BJ (cell line): ENCODE data around the gene OVAAL. TPM values are rescaled to one million over a fixed set of nuclear protein-coding genes. Genes with fewer than 3 reads are reported as not detected.

Experiments used
- CTCF ChIA-PET: fragments of 350-600 bp; formaldehyde crosslinking; extraction: SDS; loops from one replicate; lab custom pipeline; 2021; ENCODE audit warnings: antibody characterized with exemption, inconsistent platforms; lab: Yijun Ruan, JAX
- POLR2A ChIA-PET: fragments of 300-600 bp; sonication (Branson Sonifier 250); formaldehyde crosslinking; extraction: SDS; loops from one replicate; lab custom pipeline; 2021; ENCODE audit warnings: antibody characterized with exemption; lab: Charles Lee
- DNase-seq: peaks from one replicate; pipeline ENCODE4 v3.0.0-alpha.2; 2011; ENCODE audit warnings: low read depth
- H3K27me3 ChIP-seq: 2 replicates; pipeline ENCODE4 v1.6.0; 2011; ENCODE audit warnings: low read length; ENCODE audit not compliant: control insufficient read depth, insufficient read depth
- H3K36me3 ChIP-seq: 2 replicates; pipeline ENCODE4 v1.5.1; 2011; ENCODE audit warnings: low read length; ENCODE audit not compliant: control insufficient read depth, insufficient read depth
- H3K4me3 ChIP-seq: 2 replicates; pipeline ENCODE4 v1.5.1; 2011; ENCODE audit warnings: low read depth, mild to moderate bottlenecking, control low read depth, low read length
- polyA plus RNA-seq: library from polyadenylated mRNA; depleted of rRNA; stranded (reverse); fragments of >200 nt; gene quantifications from 2 replicates; pipeline ENCODE4 v1.2.3, GENCODE V29; 2011
- TF ChIP-seq, protein P1 (sequence below): IDR thresholded peaks from 2 replicates; pipeline ENCODE4 v1.5.1; 2011; ENCODE audit warnings: low read depth, mild to moderate bottlenecking, control low read depth, inconsistent platforms, low read length, moderate library complexity; ENCODE audit not compliant: insufficient read depth

The OVAAL gene
- polyA plus RNA-seq, 1 experiment = not detected

DNA sequence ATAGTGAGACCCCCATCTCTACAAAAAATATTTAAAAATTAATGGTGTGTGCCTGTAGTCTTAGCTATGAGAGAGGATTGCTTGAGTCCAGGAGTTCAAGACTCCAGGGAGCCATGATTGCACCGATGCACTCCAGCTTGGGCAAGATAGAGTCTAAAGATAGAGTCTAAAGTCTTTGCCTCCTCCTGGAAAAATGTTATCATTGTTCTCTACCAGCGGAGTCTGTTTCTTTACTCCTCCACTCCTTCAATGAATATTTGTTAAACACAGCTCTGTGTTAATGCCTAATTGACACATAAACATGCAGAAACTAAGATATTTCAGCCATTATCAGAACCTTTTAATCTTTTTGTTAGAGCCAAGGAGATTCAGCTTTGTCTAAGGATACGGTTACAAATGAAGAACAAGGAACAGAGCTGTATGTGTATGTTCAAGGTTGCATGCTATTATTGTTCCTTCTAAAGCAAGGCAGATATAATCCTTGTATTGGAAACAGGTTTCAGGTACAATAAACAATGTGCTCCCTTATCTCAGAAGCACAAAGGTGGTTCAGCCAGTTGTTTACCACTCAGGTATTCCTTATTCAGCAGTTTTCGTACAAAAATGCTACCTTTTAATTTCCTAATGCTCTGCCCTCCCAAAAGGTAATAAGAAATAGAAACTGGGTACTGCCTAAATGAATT lies 15.4 kb downstream of the OVAAL start:
- TF ChIP-seq, protein P1, sequence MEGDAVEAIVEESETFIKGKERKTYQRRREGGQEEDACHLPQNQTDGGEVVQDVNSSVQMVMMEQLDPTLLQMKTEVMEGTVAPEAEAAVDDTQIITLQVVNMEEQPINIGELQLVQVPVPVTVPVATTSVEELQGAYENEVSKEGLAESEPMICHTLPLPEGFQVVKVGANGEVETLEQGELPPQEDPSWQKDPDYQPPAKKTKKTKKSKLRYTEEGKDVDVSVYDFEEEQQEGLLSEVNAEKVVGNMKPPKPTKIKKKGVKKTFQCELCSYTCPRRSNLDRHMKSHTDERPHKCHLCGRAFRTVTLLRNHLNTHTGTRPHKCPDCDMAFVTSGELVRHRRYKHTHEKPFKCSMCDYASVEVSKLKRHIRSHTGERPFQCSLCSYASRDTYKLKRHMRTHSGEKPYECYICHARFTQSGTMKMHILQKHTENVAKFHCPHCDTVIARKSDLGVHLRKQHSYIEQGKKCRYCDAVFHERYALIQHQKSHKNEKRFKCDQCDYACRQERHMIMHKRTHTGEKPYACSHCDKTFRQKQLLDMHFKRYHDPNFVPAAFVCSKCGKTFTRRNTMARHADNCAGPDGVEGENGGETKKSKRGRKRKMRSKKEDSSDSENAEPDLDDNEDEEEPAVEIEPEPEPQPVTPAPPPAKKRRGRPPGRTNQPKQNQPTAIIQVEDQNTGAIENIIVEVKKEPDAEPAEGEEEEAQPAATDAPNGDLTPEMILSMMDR = no peak
- Histone ChIP-seq H3K36me3 (no peaks in the 10 kb centered on the region), H3K4me3 (no peak overlapping the region), H3K27me3 (no peaks in the 10 kb centered on the region)
- ChIA-PET CTCF (interaction anchor here (0.5 kb wide), 1 partner anchor 9 kb away, joined by 3 read pairs; no protein-coding TSS in a partner anchor), POLR2A (no interaction called here)
- no peak for DNase-seq

DNA sequence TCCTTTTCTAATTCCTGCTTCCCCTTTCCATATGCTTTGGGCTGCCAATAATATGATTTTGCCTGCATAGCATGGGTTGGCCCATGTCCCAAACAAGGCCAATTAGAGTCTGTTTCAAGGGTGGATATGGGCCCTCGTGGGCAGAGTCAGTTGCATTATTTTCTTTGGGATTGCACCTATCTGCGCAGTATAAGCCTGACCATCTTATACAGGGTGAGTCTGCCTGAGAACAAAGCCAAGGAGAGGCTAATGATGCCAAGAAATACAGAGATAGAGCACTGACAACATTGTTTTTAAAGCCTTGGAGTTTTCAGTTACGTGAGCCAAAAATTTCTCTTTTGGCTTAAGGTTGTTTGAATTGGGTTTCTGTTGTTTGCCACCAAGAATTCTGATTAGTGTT lies 18.6 kb downstream of the OVAAL start:
- POLR2A ChIA-PET = no interaction called here
- no peak for DNase-seq
- H3K4me3 ChIP-seq = no peak overlapping the region
- no peaks in the 10 kb centered on the region for H3K27me3 ChIP-seq
- TF ChIP-seq, protein P1 = no peak
- no peaks in the 10 kb centered on the region for H3K36me3 ChIP-seq
- CTCF ChIA-PET = interaction anchor here (0.6 to 1.2 kb wide), 3 partner anchors 8 to 44 kb away, joined by 3 read pairs; no protein-coding TSS in a partner anchor

DNA sequence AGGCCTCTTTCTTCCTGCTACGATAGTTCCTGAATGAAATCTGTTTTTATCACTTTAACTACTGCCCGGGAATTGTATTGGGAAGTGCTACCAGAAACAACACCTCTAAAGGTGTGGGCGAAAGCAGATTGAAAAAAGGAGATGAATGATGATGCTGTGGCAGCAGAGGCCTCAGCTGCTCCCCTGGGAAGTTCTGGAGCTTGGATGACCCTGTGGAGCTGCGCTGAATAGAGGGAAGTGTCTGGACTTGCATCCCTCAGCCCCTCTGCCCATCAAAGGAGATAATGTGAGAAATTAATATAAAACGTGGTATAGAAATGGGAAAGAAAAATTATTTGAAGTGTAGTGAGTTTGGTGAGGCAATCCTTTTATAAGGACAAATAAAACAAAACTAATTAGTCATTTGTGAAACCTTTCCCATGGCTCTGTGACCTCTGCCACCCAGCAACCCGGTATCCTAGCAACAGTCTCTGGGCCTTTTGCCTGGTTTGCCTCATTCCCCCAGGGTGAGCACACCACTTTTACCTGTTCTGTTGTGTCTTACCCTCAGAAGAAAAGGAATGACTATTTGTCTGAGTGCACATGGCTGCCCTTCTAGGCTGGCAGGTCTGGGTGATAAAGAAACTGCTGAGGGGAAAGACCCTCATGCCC lies 21.3 kb downstream of the OVAAL start:
- POLR2A ChIA-PET = no interaction called here
- TF ChIP-seq, protein P1 = no peak
- DNase-seq = no peak
- no peaks in the 10 kb centered on the region for H3K27me3 ChIP-seq
- H3K36me3 ChIP-seq = no peaks in the 10 kb centered on the region
- CTCF ChIA-PET = interaction anchor here (1.1 kb wide), 1 partner anchor 63 kb away, joined by 3 read pairs; no protein-coding TSS in a partner anchor
- H3K4me3 ChIP-seq = no peak overlapping the region

DNA sequence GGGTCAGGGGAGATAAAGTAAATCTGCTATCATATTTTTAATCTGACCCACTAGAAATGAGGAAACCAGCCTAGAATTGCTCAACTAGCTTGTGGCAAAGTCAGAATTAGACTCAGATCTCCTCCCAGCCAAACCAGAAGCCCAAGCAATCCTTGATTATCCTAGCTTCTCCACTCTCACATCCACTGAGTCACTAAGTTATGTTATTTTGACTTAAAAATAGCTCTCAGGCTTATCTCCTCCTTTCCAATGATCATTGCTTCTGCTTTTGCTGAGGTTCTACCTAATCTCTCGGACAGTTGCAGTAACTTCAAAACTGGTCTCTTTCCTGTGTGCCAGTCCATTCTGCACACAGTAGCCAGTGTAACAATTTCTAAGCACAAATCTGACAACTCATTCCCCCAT lies 22.9 kb downstream of the OVAAL start:
- TF ChIP-seq, protein P1 = no peak
- Histone ChIP-seq H3K27me3 (no peaks in the 10 kb centered on the region), H3K36me3 (no peaks in the 10 kb centered on the region), H3K4me3 (no peak overlapping the region)
- CTCF ChIA-PET = interaction anchor here (1.8 kb wide), 1 partner anchor 11 kb away, joined by 6 read pairs; no protein-coding TSS in a partner anchor
- DNase-seq = no peak
- POLR2A ChIA-PET = interaction anchor here (0.7 kb wide), 1 partner anchor 49 kb away, joined by 3 read pairs; no protein-coding TSS in a partner anchor

DNA sequence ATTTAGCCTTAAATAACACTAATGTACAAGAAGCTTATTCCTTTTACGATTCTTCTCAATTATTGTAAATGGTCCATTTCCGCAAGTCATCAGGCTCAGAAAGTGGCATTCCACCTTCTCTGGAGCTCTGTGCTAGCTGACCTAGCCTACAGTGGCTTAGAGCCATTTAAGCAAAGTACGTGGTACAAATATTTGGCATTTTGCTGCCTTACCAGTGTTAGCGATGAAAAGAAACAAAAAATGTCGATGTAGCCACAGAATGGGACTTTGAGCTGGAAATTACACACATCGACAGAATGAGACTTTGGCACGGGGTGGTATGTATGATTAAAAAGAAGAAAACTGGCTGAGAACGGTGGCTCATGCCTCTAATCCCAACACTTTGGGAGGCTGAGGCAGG lies 26.1 kb downstream of the OVAAL start:
- CTCF ChIA-PET = interaction anchor here (0.6 to 2.0 kb wide), 4 partner anchors 8 to 279 kb away, joined by 3 to 8 read pairs (median 3); no protein-coding TSS in a partner anchor
- POLR2A ChIA-PET = interaction anchor here (0.6 kb wide), 1 partner anchor 884 kb away, joined by 6 read pairs; no protein-coding TSS in a partner anchor
- no peak for DNase-seq
- Histone ChIP-seq H3K36me3 (no peaks in the 10 kb centered on the region), H3K27me3 (no peaks in the 10 kb centered on the region), H3K4me3 (no peak overlapping the region)
- TF ChIP-seq, protein P1 = no peak
